ENCODE measurements around the gene PIGP.

PIGP gene

GRCh38 chr21:37032293-37032692 lies 40.6 kb downstream of the PIGP start:
- H3K4me3 ChIP-seq (ENCODE audit: low read depth, low read length) = no peak overlapping the region
- TF ChIP-seq CTCF (IDR thresholded peaks at IDR 0.05; ENCODE audit: borderline replicate concordance, insufficient read depth, low read depth, low read length) = no peak

GRCh38 chr21:37030864-37031263 lies 42.0 kb downstream of the PIGP start:
- TF ChIP-seq CTCF (IDR thresholded peaks at IDR 0.05; ENCODE audit: borderline replicate concordance, insufficient read depth, low read depth, low read length) = no peak

DNA sequence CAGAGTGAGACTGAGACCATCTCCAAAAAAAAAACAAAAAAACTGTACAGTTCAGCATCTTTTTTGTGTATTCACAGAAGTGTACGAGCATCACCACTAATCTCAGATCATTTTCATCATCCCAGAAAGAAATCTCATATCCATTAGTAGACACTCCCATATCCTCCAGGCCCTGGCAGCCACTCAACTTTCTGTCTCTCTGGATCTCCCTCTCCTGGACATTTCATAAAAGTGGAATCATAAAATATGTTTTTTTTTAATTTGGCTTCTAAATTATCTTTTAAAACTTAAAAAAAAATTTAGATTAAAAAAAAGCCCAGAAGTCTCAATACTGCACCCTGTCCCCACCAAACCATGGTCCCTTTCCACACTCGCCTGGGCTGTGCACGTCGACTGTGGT lies 44.3 kb downstream of the PIGP start:
- TF ChIP-seq CTCF (IDR thresholded peaks at IDR 0.05; ENCODE audit: borderline replicate concordance, insufficient read depth, low read depth, low read length) = no peak
- H3K4me3 ChIP-seq (ENCODE audit: low read depth, low read length) = no peak overlapping the region

More at GRCh38 chr21:37030864-37031263, 42.0 kb downstream of the PIGP start:
- no peak overlapping the region for H3K4me3 ChIP-seq (ENCODE audit: low read depth, low read length)

DNA sequence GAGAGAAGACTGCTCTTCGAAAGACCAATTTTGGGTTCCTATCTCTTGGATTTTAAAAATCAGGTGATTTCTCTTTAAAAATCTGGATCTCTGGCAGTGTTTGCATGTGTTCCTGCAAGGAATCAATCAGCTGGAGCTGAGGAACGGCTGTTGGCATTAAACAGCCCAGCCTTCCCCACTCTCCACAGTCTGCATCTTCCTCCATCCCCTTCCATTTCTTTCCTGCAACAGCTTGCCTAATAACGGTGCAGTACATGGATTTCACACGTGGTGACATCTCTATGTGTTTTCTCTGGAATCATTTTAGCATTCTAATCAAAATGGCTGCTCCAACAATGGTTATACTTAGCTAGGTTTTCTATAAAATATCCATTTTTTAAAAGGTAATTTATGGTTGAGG lies 46.4 kb downstream of the PIGP start:
- no peak overlapping the region for H3K4me3 ChIP-seq (ENCODE audit: low read depth, low read length)
- no peak for TF ChIP-seq CTCF (IDR thresholded peaks at IDR 0.05; ENCODE audit: borderline replicate concordance, insufficient read depth, low read depth, low read length)

- TF ChIP-seq CTCF (IDR thresholded peaks at IDR 0.05; ENCODE audit: borderline replicate concordance, insufficient read depth, low read depth, low read length) = no peak
- H3K4me3 ChIP-seq (ENCODE audit: low read depth, low read length) = no peak overlapping the region
Observed at GRCh38 chr21:37017951-37018679, 54.8 kb downstream of the PIGP start.

Measured in GM12875 (cell line).